ENCODE data around the gene ALK.

DNA sequence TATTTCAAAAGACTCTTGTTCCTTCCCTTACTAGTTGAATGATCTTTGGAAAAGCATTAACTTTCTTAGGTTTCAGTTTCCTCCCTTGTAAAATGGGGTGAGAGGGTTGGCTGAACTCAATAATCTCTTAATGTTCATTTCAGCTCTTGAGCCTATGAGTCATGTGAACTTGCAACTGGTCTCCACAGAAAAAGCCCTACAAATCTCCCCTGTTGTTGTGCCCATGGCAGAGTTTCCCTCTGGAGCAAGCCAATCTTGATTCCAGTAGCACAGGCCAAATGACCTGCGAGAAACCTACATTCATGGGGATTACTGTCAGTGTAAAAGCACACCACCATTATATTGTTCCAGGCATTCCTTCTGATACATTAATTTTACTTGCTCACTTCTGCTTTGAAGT lies 388.9 kb downstream of the ALK start:
- TF ChIP-seq CTCF (IDR thresholded peaks at IDR 0.05) (no peak), POLR2A (IDR thresholded peaks at IDR 0.05) (no peak)
